Measurements from ENCODE around the gene VPS39.
A peak's percentile ranks its signal among the peaks of the same experiment; 100 is the strongest.

DNA sequence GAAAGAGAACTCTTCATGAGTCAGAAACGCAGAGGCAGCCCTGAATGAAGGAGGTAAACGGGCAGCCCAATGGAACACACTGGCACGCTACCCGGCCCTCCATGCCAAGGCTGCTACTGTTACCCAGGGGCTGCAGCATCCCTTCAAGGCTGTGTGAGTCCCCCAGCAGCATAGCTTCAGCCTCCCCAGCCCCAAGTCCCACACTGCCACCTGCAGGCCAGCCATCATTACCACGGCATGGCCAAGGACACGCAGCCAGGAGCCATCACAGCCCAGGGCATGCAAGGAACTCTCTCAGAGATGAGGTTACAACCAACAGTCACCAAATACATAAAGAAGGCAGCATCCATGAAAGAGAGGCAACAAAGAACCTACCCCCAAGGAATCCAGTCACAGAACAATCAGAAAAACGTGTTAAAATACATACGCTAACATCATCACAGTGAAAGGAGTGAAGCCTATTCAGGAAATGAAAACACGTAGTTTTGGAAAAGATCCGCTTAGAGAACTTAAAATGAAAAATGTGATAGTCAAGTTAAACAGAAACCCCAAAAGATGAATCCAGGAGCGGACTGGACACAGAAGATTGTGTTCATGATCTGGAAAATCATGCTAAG lies 74.1 kb downstream of the VPS39 start:
- TF ChIP-seq, protein P1, sequence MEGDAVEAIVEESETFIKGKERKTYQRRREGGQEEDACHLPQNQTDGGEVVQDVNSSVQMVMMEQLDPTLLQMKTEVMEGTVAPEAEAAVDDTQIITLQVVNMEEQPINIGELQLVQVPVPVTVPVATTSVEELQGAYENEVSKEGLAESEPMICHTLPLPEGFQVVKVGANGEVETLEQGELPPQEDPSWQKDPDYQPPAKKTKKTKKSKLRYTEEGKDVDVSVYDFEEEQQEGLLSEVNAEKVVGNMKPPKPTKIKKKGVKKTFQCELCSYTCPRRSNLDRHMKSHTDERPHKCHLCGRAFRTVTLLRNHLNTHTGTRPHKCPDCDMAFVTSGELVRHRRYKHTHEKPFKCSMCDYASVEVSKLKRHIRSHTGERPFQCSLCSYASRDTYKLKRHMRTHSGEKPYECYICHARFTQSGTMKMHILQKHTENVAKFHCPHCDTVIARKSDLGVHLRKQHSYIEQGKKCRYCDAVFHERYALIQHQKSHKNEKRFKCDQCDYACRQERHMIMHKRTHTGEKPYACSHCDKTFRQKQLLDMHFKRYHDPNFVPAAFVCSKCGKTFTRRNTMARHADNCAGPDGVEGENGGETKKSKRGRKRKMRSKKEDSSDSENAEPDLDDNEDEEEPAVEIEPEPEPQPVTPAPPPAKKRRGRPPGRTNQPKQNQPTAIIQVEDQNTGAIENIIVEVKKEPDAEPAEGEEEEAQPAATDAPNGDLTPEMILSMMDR (IDR thresholded peaks at IDR 0.05) = peak; percentile 91
- TF ChIP-seq, protein P2, sequence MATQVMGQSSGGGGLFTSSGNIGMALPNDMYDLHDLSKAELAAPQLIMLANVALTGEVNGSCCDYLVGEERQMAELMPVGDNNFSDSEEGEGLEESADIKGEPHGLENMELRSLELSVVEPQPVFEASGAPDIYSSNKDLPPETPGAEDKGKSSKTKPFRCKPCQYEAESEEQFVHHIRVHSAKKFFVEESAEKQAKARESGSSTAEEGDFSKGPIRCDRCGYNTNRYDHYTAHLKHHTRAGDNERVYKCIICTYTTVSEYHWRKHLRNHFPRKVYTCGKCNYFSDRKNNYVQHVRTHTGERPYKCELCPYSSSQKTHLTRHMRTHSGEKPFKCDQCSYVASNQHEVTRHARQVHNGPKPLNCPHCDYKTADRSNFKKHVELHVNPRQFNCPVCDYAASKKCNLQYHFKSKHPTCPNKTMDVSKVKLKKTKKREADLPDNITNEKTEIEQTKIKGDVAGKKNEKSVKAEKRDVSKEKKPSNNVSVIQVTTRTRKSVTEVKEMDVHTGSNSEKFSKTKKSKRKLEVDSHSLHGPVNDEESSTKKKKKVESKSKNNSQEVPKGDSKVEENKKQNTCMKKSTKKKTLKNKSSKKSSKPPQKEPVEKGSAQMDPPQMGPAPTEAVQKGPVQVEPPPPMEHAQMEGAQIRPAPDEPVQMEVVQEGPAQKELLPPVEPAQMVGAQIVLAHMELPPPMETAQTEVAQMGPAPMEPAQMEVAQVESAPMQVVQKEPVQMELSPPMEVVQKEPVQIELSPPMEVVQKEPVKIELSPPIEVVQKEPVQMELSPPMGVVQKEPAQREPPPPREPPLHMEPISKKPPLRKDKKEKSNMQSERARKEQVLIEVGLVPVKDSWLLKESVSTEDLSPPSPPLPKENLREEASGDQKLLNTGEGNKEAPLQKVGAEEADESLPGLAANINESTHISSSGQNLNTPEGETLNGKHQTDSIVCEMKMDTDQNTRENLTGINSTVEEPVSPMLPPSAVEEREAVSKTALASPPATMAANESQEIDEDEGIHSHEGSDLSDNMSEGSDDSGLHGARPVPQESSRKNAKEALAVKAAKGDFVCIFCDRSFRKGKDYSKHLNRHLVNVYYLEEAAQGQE (IDR thresholded peaks at IDR 0.05; ENCODE audit: insufficient read depth in 1 of 2, low read depth in 2 of 2, low read length in 1 of 2) = no peak
- TF ChIP-seq POLR2AphosphoS5 (IDR thresholded peaks at IDR 0.05; ENCODE audit: low read depth, low read length) = no peak
- no peak for TF ChIP-seq TCF7L2 (IDR thresholded peaks at IDR 0.05; ENCODE audit: low read depth, low read length)

Measured in Panc1 (cell line).